ENCODE results near the gene SLC22A31.
A peak's percentile ranks its signal among the peaks of the same experiment; 100 is the strongest.
"Not testable (repeated sequence)": the region's sequence is repeated elsewhere in the genome, so short reads cannot be mapped to it uniquely, and the experiment has no call there.

Gene SLC22A31

GRCh38 chr16:89200124-89200849 is at the start of gene SLC22A31:
SLC22A31 (minus strand) TSS chr16:89200537; CDS start chr16:89200501, 36 bp downstream.
- DNase-seq, result no peak

- no peak for DNase-seq
These were observed 48.1 kb upstream of the SLC22A31 start for GRCh38 chr16:89248196-89248982.

GRCh38 chr16:89247734-89248075 is 47.4 kb upstream of the SLC22A31 start:
- DNase-seq, result not testable (repeated sequence)

GRCh38 chr16:89246903-89247733 is 46.8 kb upstream of the SLC22A31 start:
- peak; percentile 97 for DNase-seq

- DNase-seq, result no peak
These were observed 46.1 kb upstream of the SLC22A31 start for GRCh38 chr16:89246383-89246902.

- no peak for DNase-seq
These were observed 44.4 kb upstream of the SLC22A31 start for GRCh38 chr16:89244754-89245153.

- not testable (repeated sequence) for DNase-seq
These were observed 43.9 kb upstream of the SLC22A31 start for GRCh38 chr16:89244264-89244663.

- no peak for DNase-seq
These were observed 43.3 kb upstream of the SLC22A31 start for GRCh38 chr16:89243664-89244063.

- DNase-seq, result no peak
These were observed 42.5 kb upstream of the SLC22A31 start for GRCh38 chr16:89242795-89243200.

GRCh38 chr16:89241187-89242007 is 41.1 kb upstream of the SLC22A31 start:
- peak; percentile 76 for DNase-seq

- no peak for DNase-seq
These were observed 37.4 kb upstream of the SLC22A31 start for GRCh38 chr16:89237733-89238132.

GRCh38 chr16:89233678-89234490 is 33.5 kb upstream of the SLC22A31 start:
- DNase-seq, result no peak

GRCh38 chr16:89232107-89232506 is 31.8 kb upstream of the SLC22A31 start:
- DNase-seq, result no peak

- no peak for DNase-seq
These were observed 29.9 kb upstream of the SLC22A31 start for GRCh38 chr16:89230255-89230654.

- DNase-seq, result no peak
These were observed 24.3 kb upstream of the SLC22A31 start for GRCh38 chr16:89224665-89225064.

- no peak for DNase-seq
These were observed 22.6 kb upstream of the SLC22A31 start for GRCh38 chr16:89222931-89223330.

GRCh38 chr16:89221604-89222003 is 21.3 kb upstream of the SLC22A31 start:
- no peak for DNase-seq

GRCh38 chr16:89219365-89219764 is 19.0 kb upstream of the SLC22A31 start:
- no peak for DNase-seq

- peak; percentile 88 for DNase-seq
These were observed 17.3 kb upstream of the SLC22A31 start, which contains the start of gene ZNF778 for GRCh38 chr16:89217388-89218191. ZNF778 (plus strand) TSS chr16:89217703; CDS start chr16:89221128, 3,425 bp downstream.

GRCh38 chr16:89217138-89217387 is 16.7 kb upstream of the SLC22A31 start:
- DNase-seq, result no peak
